Gastroesophageal sphincter (tissue), 3 donors: ENCODE results near the gene ZBTB21.

Experiments
- CTCF ChIP-seq, 4 experiments: fragments of 200-600 bp in 2 of 4; fragments of 450-650 bp in 2 of 4; sonication (generic) in 1 of 4; IDR thresholded peaks; one replicate each; pipeline ENCODE4 v1.5.1; 2017 to 2019; ENCODE audit warnings: antibody characterized with exemption in 4 of 4, mild to moderate bottlenecking in 2 of 4, moderate library complexity in 2 of 4
- EP300 ChIP-seq: sonication (generic); formaldehyde crosslinking; IDR thresholded peaks from one replicate; pipeline ENCODE4 v1.6.1; 2017; ENCODE audit warnings: antibody characterized with exemption, mild to moderate bottlenecking
- POLR2A ChIP-seq, 2 donors: fragments of 450-650 bp; IDR thresholded peaks; one replicate each; pipeline ENCODE4 v1.6.1; 2017; ENCODE audit warnings: antibody characterized with exemption in 2 of 2, mild to moderate bottlenecking in 2 of 2, moderate library complexity in 1 of 2
- POLR2AphosphoS5 ChIP-seq: sonication (generic); formaldehyde crosslinking; IDR thresholded peaks from one replicate; pipeline ENCODE4 v1.6.1; 2017; ENCODE audit warnings: antibody characterized with exemption

GRCh38 chr21:42043961-42044360, 33.8 kb upstream of the ZBTB21 start:
- TF ChIP-seq CTCF (IDR thresholded peaks at IDR 0.05) = no peak
- no peak for TF ChIP-seq EP300
- no peak for TF ChIP-seq POLR2A (IDR thresholded peaks at IDR 0.05)
- no peak for TF ChIP-seq POLR2AphosphoS5
